GM12878 (cell line): ENCODE data around the gene TMEM132C.

Experiments used
- CTCF ChIP-seq, 3 experiments: IDR thresholded peaks in 2 of 3; conservative IDR thresholded peaks in 1 of 3; 2 replicates each; pipeline ENCODE4 v1.5.1; 2011; ENCODE audit warnings: low read depth in 3 of 3, low read length in 3 of 3, mild to moderate bottlenecking in 3 of 3, control low read depth in 2 of 3, moderate library complexity in 2 of 3, inconsistent platforms in 1 of 3, mixed read lengths in 1 of 3; ENCODE audit not compliant: control insufficient read depth in 2 of 3, insufficient read depth in 1 of 3; ENCODE audit errors: extremely low read depth in 1 of 3
- KLF5 ChIP-seq: fragments of 450-650 bp; IDR thresholded peaks from 2 replicates; pipeline ENCODE4 v1.6.1; 2014; ENCODE audit warnings: mild to moderate bottlenecking; ENCODE audit not compliant: partially characterized antibody
- MXI1 ChIP-seq: fragments of 150-350 bp; IDR thresholded peaks from 2 replicates; pipeline ENCODE4 v1.6.1; 2011; ENCODE audit warnings: low read depth, mild to moderate bottlenecking, inconsistent platforms, low read length, improper control_type of control experiment
- POLR2A ChIP-seq: IDR thresholded peaks from 2 replicates; pipeline ENCODE4 v1.6.1; 2011; ENCODE audit warnings: low read depth, mild to moderate bottlenecking, low read length
- POLR2AphosphoS5 ChIP-seq: IDR thresholded peaks from 2 replicates; pipeline ENCODE4 v1.6.1; 2011; ENCODE audit warnings: mild to moderate bottlenecking, low read length, inconsistent platforms
- REST ChIP-seq: IDR thresholded peaks from 2 replicates; pipeline ENCODE4 v1.6.1; 2012; ENCODE audit warnings: mild to moderate bottlenecking, low read depth, low read length
- SUZ12 ChIP-seq: fragments of 200-600 bp; sonication (generic); IDR thresholded peaks from one replicate; pipeline ENCODE4 v1.6.1; 2018; ENCODE audit warnings: antibody characterized with exemption, mild to moderate bottlenecking; ENCODE audit not compliant: unreplicated experiment
- YY1 ChIP-seq: IDR thresholded peaks from 2 replicates; pipeline ENCODE4 v1.6.1; 2011; ENCODE audit warnings: low read depth, mild to moderate bottlenecking, low read length
- ZNF217 ChIP-seq: fragments of 450-650 bp; IDR thresholded peaks from 2 replicates; pipeline ENCODE4 v1.6.1; 2017; ENCODE audit warnings: antibody characterized with exemption, mild to moderate bottlenecking
- TF ChIP-seq, protein P1 (sequence below): IDR thresholded peaks from 2 replicates; pipeline ENCODE4 v1.6.1; 2011; ENCODE audit warnings: low read depth, low read length, improper control_type of control experiment, borderline replicate concordance

- TF ChIP-seq CTCF (IDR thresholded peaks at IDR 0.05 in 2 of 3, conservative IDR thresholded peaks at IDR 0.05 in 1 of 3; ENCODE audit: control insufficient read depth in 2 of 3, extremely low read depth in 1 of 3, insufficient read depth in 1 of 3, low read depth in 3 of 3, low read length in 3 of 3) (no peak), ZNF217 (no peak), YY1 (no peak), REST (no peak), KLF5 (no peak), MXI1 (no peak), POLR2A (no peak), POLR2AphosphoS5 (no peak), SUZ12 (no peak)
- TF ChIP-seq, protein P1, sequence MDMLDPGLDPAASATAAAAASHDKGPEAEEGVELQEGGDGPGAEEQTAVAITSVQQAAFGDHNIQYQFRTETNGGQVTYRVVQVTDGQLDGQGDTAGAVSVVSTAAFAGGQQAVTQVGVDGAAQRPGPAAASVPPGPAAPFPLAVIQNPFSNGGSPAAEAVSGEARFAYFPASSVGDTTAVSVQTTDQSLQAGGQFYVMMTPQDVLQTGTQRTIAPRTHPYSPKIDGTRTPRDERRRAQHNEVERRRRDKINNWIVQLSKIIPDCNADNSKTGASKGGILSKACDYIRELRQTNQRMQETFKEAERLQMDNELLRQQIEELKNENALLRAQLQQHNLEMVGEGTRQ = no peak
These were observed 359.9 kb downstream of the TMEM132C start for GRCh38 chr12:128626808-128627320.
